Liver (tissue), 3 donors: ENCODE results near the gene CYP39A1.

Experiments
- GABPA ChIP-seq, 2 donors: IDR thresholded peaks in 1 of 2; conservative IDR thresholded peaks in 1 of 2; 2 replicates each; pipeline ENCODE4 v1.6.1; 2016; ENCODE audit warnings: antibody characterized with exemption in 2 of 2, mild to moderate bottlenecking in 1 of 2, moderate library complexity in 1 of 2
- HNF4A ChIP-seq, 2 donors: conservative IDR thresholded peaks; 2 replicates each; pipeline ENCODE4 v1.6.1; 2016; ENCODE audit warnings: antibody characterized with exemption in 2 of 2, mild to moderate bottlenecking in 2 of 2
- JUND ChIP-seq, 2 donors: IDR thresholded peaks; 2 replicates each; pipeline ENCODE4 v1.6.1; 2016; ENCODE audit warnings: antibody characterized with exemption in 2 of 2
- TAF1 ChIP-seq: conservative IDR thresholded peaks from 2 replicates; pipeline ENCODE4 v1.6.1; 2016; ENCODE audit warnings: antibody characterized with exemption, mild to moderate bottlenecking
- TF ChIP-seq, protein P1 (sequence below): fragments of 150-350 bp; IDR thresholded peaks from 2 replicates; pipeline ENCODE4 v1.5.1; 2017; ENCODE audit warnings: improper control_type of control experiment, low read depth, low read length; ENCODE audit not compliant: missing input control
- donor health status: healthy.
- donor health status: healthy.

DNA sequence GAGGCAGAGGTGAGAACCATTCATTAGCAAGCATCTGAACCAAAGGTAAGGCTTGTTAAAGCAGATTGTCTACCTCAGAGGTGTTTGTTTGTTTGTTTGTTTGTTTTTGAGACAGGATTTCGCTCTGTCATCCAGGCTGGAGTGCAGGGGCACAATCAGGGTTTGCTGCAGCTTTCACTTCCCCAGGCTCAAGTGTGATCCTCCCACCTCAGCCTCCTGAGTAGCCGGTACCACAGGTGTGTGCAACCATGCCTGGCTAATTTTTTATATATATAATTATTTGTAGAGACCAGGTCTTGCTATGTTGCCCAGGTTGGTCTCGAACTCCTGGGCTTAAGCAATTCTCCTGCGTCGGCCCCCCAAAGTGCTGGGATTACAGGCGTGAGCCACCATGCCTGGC is 17.2 kb downstream of the CYP39A1 start:
- TF ChIP-seq, protein P1, sequence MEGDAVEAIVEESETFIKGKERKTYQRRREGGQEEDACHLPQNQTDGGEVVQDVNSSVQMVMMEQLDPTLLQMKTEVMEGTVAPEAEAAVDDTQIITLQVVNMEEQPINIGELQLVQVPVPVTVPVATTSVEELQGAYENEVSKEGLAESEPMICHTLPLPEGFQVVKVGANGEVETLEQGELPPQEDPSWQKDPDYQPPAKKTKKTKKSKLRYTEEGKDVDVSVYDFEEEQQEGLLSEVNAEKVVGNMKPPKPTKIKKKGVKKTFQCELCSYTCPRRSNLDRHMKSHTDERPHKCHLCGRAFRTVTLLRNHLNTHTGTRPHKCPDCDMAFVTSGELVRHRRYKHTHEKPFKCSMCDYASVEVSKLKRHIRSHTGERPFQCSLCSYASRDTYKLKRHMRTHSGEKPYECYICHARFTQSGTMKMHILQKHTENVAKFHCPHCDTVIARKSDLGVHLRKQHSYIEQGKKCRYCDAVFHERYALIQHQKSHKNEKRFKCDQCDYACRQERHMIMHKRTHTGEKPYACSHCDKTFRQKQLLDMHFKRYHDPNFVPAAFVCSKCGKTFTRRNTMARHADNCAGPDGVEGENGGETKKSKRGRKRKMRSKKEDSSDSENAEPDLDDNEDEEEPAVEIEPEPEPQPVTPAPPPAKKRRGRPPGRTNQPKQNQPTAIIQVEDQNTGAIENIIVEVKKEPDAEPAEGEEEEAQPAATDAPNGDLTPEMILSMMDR, result no peak
- TF ChIP-seq TAF1, result no peak
- no peak for TF ChIP-seq HNF4A (conservative IDR thresholded peaks at IDR 0.05)
- no peak for TF ChIP-seq GABPA (IDR thresholded peaks at IDR 0.05 in 1 of 2, conservative IDR thresholded peaks at IDR 0.05 in 1 of 2)
- no peak for TF ChIP-seq JUND (IDR thresholded peaks at IDR 0.05)
